Inflammatory macrophage treated with lipopolysaccharide for 4 hours (primary cell): ENCODE data around the gene SMTNL2.
A peak's percentile ranks its signal among the peaks of the same experiment; 100 is the strongest.
"Not testable (repeated sequence)": the region's sequence is repeated elsewhere in the genome, so short reads cannot be mapped to it uniquely, and the experiment has no call there.

ENCODE experiments used
- DNase-seq: peaks from one replicate; pipeline ENCODE4 v3.0.0-alpha.2; 2020

Gene SMTNL2

GRCh38 chr17:4560837-4561256 lies 23.5 kb upstream of the SMTNL2 start:
- no peak for DNase-seq

GRCh38 chr17:4562015-4562969 lies 22.0 kb upstream of the SMTNL2 start:
- peak; percentile 10 for DNase-seq

GRCh38 chr17:4565209-4566141 lies 18.9 kb upstream of the SMTNL2 start:
- peak; percentile 83 for DNase-seq

- DNase-seq: peak; percentile 49
These were observed 17.5 kb upstream of the SMTNL2 start for GRCh38 chr17:4566785-4567184.

- DNase-seq: no peak
These were observed 14.7 kb upstream of the SMTNL2 start for GRCh38 chr17:4569591-4569990.

- DNase-seq: no peak
These were observed 12.2 kb upstream of the SMTNL2 start for GRCh38 chr17:4572131-4572530.

- no peak for DNase-seq
These were observed 11.2 kb upstream of the SMTNL2 start for GRCh38 chr17:4573115-4573514.

GRCh38 chr17:4573669-4574068 lies 10.7 kb upstream of the SMTNL2 start:
- peak; percentile 94 for DNase-seq

- peak; percentile 33 for DNase-seq
These were observed 9.8 kb upstream of the SMTNL2 start for GRCh38 chr17:4574448-4575045.

GRCh38 chr17:4576161-4576558 lies 8.2 kb upstream of the SMTNL2 start:
- DNase-seq: no peak

GRCh38 chr17:4576729-4577322 lies 7.5 kb upstream of the SMTNL2 start:
- DNase-seq: no peak

GRCh38 chr17:4577386-4577993 lies 6.8 kb upstream of the SMTNL2 start:
- DNase-seq: no peak

GRCh38 chr17:4578349-4578748 lies 6.0 kb upstream of the SMTNL2 start:
- DNase-seq: not testable (repeated sequence)

GRCh38 chr17:4579678-4580077 lies 4.7 kb upstream of the SMTNL2 start:
- DNase-seq: no peak

- no peak for DNase-seq
These were observed 4.0 kb upstream of the SMTNL2 start for GRCh38 chr17:4580291-4580690.

GRCh38 chr17:4582101-4582501 lies 2.2 kb upstream of the SMTNL2 start:
- DNase-seq: no peak

- no peak for DNase-seq
These were observed 1.6 kb upstream of the SMTNL2 start for GRCh38 chr17:4582691-4583090.

GRCh38 chr17:4583206-4583605 lies 1.1 kb upstream of the SMTNL2 start:
- DNase-seq: no peak

- DNase-seq: no peak
These were observed 588 bp upstream of the SMTNL2 start for GRCh38 chr17:4583782-4584100.

- DNase-seq: no peak
These were observed 748 bp downstream of the SMTNL2 start for GRCh38 chr17:4584917-4585637.

GRCh38 chr17:4585638-4585994 lies 1.3 kb downstream of the SMTNL2 start:
- no peak for DNase-seq

GRCh38 chr17:4586043-4586442 lies 1.7 kb downstream of the SMTNL2 start:
- DNase-seq: no peak
